Measurements from ENCODE around the gene ARID1B.

ARID1B gene

GRCh38 chr6:156773935-156774852, 3.0 kb upstream of the ARID1B start:
- DNase-seq (ENCODE audit: low spot score): no peak

GRCh38 chr6:156774863-156775405, 2.2 kb upstream of the ARID1B start:
- no peak for DNase-seq (ENCODE audit: low spot score)

- DNase-seq (ENCODE audit: low spot score): no peak
Observed at GRCh38 chr6:156775717-156776116, 1.5 kb upstream of the ARID1B start.

- peak; percentile 43 for DNase-seq (ENCODE audit: low spot score)
Observed at GRCh38 chr6:156776470-156776839, 723 bp upstream of the ARID1B start.

- DNase-seq (ENCODE audit: low spot score): peak; percentile 51
Observed at GRCh38 chr6:156777577-156778453, 637 bp downstream of the ARID1B start.

- peak; percentile 41 for DNase-seq (ENCODE audit: low spot score)
Observed at GRCh38 chr6:156778454-156779205, 1.5 kb downstream of the ARID1B start.

- DNase-seq (ENCODE audit: low spot score): peak; percentile 44
Observed at GRCh38 chr6:156779206-156780094, 2.3 kb downstream of the ARID1B start.

- peak; percentile 89 for DNase-seq (ENCODE audit: low spot score)
Observed at GRCh38 chr6:156780102-156780641, 3.0 kb downstream of the ARID1B start.

- no peak for DNase-seq (ENCODE audit: low spot score)
Observed at GRCh38 chr6:156780962-156781853, 4.0 kb downstream of the ARID1B start.

GRCh38 chr6:156781861-156782631, 4.9 kb downstream of the ARID1B start:
- no peak for DNase-seq (ENCODE audit: low spot score)

- no peak for DNase-seq (ENCODE audit: low spot score)
Observed at GRCh38 chr6:156782691-156783320, 5.6 kb downstream of the ARID1B start.

GRCh38 chr6:156783958-156784357, 6.8 kb downstream of the ARID1B start:
- no peak for DNase-seq (ENCODE audit: low spot score)

- no peak for DNase-seq (ENCODE audit: low spot score)
Observed at GRCh38 chr6:156786652-156787051, 9.5 kb downstream of the ARID1B start.

- DNase-seq (ENCODE audit: low spot score): no peak
Observed at GRCh38 chr6:156787569-156788492, 10.7 kb downstream of the ARID1B start.

- no peak for DNase-seq (ENCODE audit: low spot score)
Observed at GRCh38 chr6:156789081-156789943, 12.1 kb downstream of the ARID1B start.

- DNase-seq (ENCODE audit: low spot score): no peak
Observed at GRCh38 chr6:156790711-156791319, 13.6 kb downstream of the ARID1B start.
